Neural cell (in vitro differentiated cells): ENCODE measurements around the gene ARL15. TPM values are rescaled to one million over a fixed set of nuclear protein-coding genes. Genes with fewer than 3 reads are reported as not detected.

ENCODE experiments used
- H2AFZ ChIP-seq: fragments of 200-600, 300-800 bp; sonication (generic), shearing (Covaris generic); 2 replicates; pipeline ENCODE4 v1.6.0; 2014; ENCODE audit warnings: low read depth, mild to moderate bottlenecking, antibody characterized with exemption, low read length, moderate library complexity
- H3F3A ChIP-seq: fragments of 200-600 bp; shearing (Covaris generic); 2 replicates; pipeline ENCODE4 v1.6.1; 2016; ENCODE audit warnings: mild to moderate bottlenecking, moderate library complexity, mixed read lengths, antibody characterized with exemption, low read length; ENCODE audit not compliant: insufficient read depth, poor library complexity, severe bottlenecking
- H3K27ac ChIP-seq: fragments of 200-600, 300-800 bp; sonication (generic), shearing (Covaris generic); 2 replicates; pipeline ENCODE4 v1.5.1; 2014; ENCODE audit warnings: mild to moderate bottlenecking, low read length, moderate library complexity
- H3K27me3 ChIP-seq: fragments of 300-800, 200-600 bp; sonication (generic), shearing (Covaris generic); 2 replicates; pipeline ENCODE4 v1.6.0; 2014; ENCODE audit warnings: mild to moderate bottlenecking, low read depth, low read length, moderate library complexity; ENCODE audit not compliant: insufficient read depth
- H3K36me3 ChIP-seq: fragments of 300-800, 200-600 bp; sonication (generic), shearing (Covaris generic); 2 replicates; pipeline ENCODE4 v1.5.1; 2014; ENCODE audit warnings: mild to moderate bottlenecking, antibody characterized with exemption, low read length, moderate library complexity; ENCODE audit not compliant: insufficient read depth
- H3K4me2 ChIP-seq: fragments of 300-800, 200-600 bp; sonication (generic), shearing (Covaris generic); 2 replicates; pipeline ENCODE4 v1.6.0; 2014; ENCODE audit warnings: mild to moderate bottlenecking, low read length
- H3K4me3 ChIP-seq: fragments of 300-800, 200-600 bp; sonication (generic), shearing (Covaris generic); 2 replicates; pipeline ENCODE4 v1.5.1; 2014; ENCODE audit warnings: mild to moderate bottlenecking, low read length, moderate library complexity
- H3K79me2 ChIP-seq: fragments of 200-600 bp; shearing (Covaris generic); replicated peaks from 2 replicates; pipeline ENCODE4 v1.6.0; 2014; ENCODE audit warnings: mild to moderate bottlenecking, low read length, moderate library complexity; ENCODE audit not compliant: insufficient read depth
- H3K9ac ChIP-seq: fragments of 300-800, 200-600 bp; sonication (generic), shearing (Covaris generic); 2 replicates; pipeline ENCODE4 v1.6.1; 2016; ENCODE audit warnings: mild to moderate bottlenecking, low read length, mixed read lengths
- H3K9me2 ChIP-seq: fragments of 200-600 bp; shearing (Covaris generic); 2 replicates; pipeline ENCODE4 v1.6.1; 2016; ENCODE audit warnings: mild to moderate bottlenecking, low read length, mixed read lengths; ENCODE audit not compliant: insufficient read depth
- H3K9me3 ChIP-seq: fragments of 200-600, 300-800 bp; sonication (generic), shearing (Covaris generic); 2 replicates; pipeline ENCODE4 v1.6.1; 2016; ENCODE audit warnings: mild to moderate bottlenecking, mixed run types, low read length, moderate library complexity, mixed read lengths
- H4K20me1 ChIP-seq: fragments of 200-600 bp; shearing (Covaris generic); 2 replicates; pipeline ENCODE4 v1.6.1; 2016; ENCODE audit warnings: mild to moderate bottlenecking, mixed run types; ENCODE audit not compliant: insufficient read depth
- EP300 ChIP-seq: fragments of 450-650 bp; conservative IDR thresholded peaks from 2 replicates; pipeline ENCODE4 v1.6.1; 2014; ENCODE audit warnings: antibody characterized with exemption, mild to moderate bottlenecking, moderate library complexity; ENCODE audit not compliant: poor library complexity, severe bottlenecking
- EZH2 ChIP-seq: fragments of 200-600, 300-800 bp; shearing (Covaris generic), sonication (generic); IDR thresholded peaks from 2 replicates; pipeline ENCODE4 v1.6.1; 2014; ENCODE audit warnings: antibody characterized with exemption, low read length, borderline replicate concordance, mild to moderate bottlenecking; ENCODE audit not compliant: insufficient read depth, poor library complexity, severe bottlenecking
- MXI1 ChIP-seq: fragments of 450-650 bp; conservative IDR thresholded peaks from 2 replicates; pipeline ENCODE4 v1.6.1; 2014; ENCODE audit warnings: antibody characterized with exemption, mild to moderate bottlenecking; ENCODE audit not compliant: poor library complexity, severe bottlenecking
- POLR2AphosphoS5 ChIP-seq: IDR thresholded peaks from 2 replicates; pipeline ENCODE4 v1.6.1; 2012
- RAD21 ChIP-seq: fragments of 450-650 bp; conservative IDR thresholded peaks from 2 replicates; pipeline ENCODE4 v1.6.1; 2014; ENCODE audit warnings: antibody characterized with exemption, mild to moderate bottlenecking, moderate library complexity
- SMC3 ChIP-seq: fragments of 450-650 bp; conservative IDR thresholded peaks from 2 replicates; pipeline ENCODE4 v1.6.1; 2014; ENCODE audit warnings: antibody characterized with exemption, mild to moderate bottlenecking, moderate library complexity; ENCODE audit not compliant: poor library complexity
- TAF1 ChIP-seq: IDR thresholded peaks from 2 replicates; pipeline ENCODE4 v1.6.1; 2012; ENCODE audit warnings: low read depth
- polyA plus RNA-seq: library from polyadenylated mRNA; depleted of rRNA; stranded (reverse); fragments of >200 nt; gene quantifications from 2 replicates; pipeline ENCODE4 v1.2.3, GENCODE V29; 2014
- TF ChIP-seq, protein P1 (sequence below): IDR thresholded peaks from 2 replicates; pipeline ENCODE4 v1.6.1; 2012; ENCODE audit warnings: borderline replicate concordance
- TF ChIP-seq, protein P2 (sequence below): fragments of 450-650 bp; IDR thresholded peaks from 2 replicates; pipeline ENCODE4 v1.5.1; 2014; ENCODE audit warnings: antibody characterized with exemption, mild to moderate bottlenecking, moderate library complexity; ENCODE audit not compliant: poor library complexity, severe bottlenecking

The ARL15 gene
- polyA plus RNA-seq, 1 donor from 2014 or later = 51.9 TPM

DNA sequence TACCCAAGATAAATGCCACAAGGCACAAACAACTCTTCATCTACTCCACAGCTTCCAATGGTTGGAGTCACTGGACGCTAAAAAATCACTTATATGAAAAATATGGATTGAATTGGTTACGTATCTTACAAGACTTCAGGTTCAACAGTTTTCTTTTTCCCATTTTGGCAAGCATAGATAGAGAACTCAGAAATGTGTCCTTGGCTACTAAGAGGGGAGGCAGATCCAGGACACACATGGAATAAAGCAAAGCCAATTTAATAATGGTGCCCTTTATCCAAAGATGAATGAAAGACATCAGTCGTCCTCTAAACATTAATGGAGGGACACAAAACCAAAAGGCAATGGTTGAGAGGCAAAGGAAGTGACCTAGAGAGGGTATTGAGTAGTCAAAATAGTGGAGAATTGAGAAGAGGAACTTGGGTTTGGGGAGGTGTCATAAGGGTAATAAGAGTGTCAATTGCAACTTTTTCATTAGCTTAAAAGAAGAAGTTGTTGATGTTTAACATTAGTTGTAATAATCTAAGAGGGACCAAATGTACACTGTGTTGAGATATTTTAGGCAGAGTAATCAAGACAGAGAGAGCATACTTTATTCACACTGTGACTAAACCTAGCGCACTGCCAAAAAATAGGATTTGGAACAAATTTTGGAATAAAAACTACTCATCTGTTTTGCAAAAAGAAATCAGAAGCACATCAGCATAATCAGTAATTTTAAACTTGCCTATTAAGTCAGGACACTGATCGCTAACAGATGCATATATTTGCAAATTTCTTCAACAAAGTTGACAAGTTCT, 308.2 kb downstream of the ARL15 start:
- H3K9me2 ChIP-seq = no peaks in the 10 kb centered on the region
- H3K9ac ChIP-seq = no peak overlapping the region
- no peaks in the 10 kb centered on the region for H3F3A ChIP-seq
- H3K27me3 ChIP-seq = no peaks in the 10 kb centered on the region
- H2AFZ ChIP-seq = no peak overlapping the region
- H3K36me3 ChIP-seq = no peaks in the 10 kb centered on the region
- no peaks in the 10 kb centered on the region for H4K20me1 ChIP-seq
- H3K27ac ChIP-seq = no peak overlapping the region
- TF ChIP-seq RAD21 (no peak), TAF1 (no peak), SMC3 (no peak), EP300 (no peak), EZH2 (no peak), POLR2AphosphoS5 (no peak)
- TF ChIP-seq, protein P1, sequence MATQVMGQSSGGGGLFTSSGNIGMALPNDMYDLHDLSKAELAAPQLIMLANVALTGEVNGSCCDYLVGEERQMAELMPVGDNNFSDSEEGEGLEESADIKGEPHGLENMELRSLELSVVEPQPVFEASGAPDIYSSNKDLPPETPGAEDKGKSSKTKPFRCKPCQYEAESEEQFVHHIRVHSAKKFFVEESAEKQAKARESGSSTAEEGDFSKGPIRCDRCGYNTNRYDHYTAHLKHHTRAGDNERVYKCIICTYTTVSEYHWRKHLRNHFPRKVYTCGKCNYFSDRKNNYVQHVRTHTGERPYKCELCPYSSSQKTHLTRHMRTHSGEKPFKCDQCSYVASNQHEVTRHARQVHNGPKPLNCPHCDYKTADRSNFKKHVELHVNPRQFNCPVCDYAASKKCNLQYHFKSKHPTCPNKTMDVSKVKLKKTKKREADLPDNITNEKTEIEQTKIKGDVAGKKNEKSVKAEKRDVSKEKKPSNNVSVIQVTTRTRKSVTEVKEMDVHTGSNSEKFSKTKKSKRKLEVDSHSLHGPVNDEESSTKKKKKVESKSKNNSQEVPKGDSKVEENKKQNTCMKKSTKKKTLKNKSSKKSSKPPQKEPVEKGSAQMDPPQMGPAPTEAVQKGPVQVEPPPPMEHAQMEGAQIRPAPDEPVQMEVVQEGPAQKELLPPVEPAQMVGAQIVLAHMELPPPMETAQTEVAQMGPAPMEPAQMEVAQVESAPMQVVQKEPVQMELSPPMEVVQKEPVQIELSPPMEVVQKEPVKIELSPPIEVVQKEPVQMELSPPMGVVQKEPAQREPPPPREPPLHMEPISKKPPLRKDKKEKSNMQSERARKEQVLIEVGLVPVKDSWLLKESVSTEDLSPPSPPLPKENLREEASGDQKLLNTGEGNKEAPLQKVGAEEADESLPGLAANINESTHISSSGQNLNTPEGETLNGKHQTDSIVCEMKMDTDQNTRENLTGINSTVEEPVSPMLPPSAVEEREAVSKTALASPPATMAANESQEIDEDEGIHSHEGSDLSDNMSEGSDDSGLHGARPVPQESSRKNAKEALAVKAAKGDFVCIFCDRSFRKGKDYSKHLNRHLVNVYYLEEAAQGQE = no peak
- H3K4me3 ChIP-seq = no peak overlapping the region
- H3K4me2 ChIP-seq = no peak overlapping the region
- no peaks in the 10 kb centered on the region for H3K9me3 ChIP-seq
- H3K79me2 ChIP-seq = no peaks in the 10 kb centered on the region

DNA sequence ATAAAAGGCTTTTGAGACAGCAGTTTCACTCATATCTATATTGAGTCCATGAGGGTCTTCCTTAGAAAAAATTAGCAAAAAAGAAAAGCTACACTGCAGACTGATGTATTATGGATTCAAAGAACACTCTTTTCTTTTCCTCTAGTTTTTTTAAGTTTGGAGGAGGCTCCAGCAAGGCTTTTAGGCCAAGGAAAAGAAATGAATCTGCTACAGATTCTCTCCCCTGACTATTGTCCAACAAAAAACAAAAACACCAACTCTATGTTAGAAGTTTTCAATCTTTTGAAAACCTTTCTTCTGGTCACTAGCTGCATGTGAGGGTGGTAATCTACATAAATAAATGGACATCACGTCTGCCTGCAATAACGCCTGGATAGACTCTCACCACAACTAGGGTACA, 310.4 kb downstream of the ARL15 start:
- no peak overlapping the region for H3K4me2 ChIP-seq
- H3K36me3 ChIP-seq = no peaks in the 10 kb centered on the region
- H3K79me2 ChIP-seq = no peaks in the 10 kb centered on the region
- no peak overlapping the region for H3K27ac ChIP-seq
- H3K9ac ChIP-seq = no peak overlapping the region
- no peaks in the 10 kb centered on the region for H4K20me1 ChIP-seq
- H3K9me3 ChIP-seq = no peaks in the 10 kb centered on the region
- no peaks in the 10 kb centered on the region for H3F3A ChIP-seq
- TF ChIP-seq, protein P2, sequence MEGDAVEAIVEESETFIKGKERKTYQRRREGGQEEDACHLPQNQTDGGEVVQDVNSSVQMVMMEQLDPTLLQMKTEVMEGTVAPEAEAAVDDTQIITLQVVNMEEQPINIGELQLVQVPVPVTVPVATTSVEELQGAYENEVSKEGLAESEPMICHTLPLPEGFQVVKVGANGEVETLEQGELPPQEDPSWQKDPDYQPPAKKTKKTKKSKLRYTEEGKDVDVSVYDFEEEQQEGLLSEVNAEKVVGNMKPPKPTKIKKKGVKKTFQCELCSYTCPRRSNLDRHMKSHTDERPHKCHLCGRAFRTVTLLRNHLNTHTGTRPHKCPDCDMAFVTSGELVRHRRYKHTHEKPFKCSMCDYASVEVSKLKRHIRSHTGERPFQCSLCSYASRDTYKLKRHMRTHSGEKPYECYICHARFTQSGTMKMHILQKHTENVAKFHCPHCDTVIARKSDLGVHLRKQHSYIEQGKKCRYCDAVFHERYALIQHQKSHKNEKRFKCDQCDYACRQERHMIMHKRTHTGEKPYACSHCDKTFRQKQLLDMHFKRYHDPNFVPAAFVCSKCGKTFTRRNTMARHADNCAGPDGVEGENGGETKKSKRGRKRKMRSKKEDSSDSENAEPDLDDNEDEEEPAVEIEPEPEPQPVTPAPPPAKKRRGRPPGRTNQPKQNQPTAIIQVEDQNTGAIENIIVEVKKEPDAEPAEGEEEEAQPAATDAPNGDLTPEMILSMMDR = no peak
- TF ChIP-seq RAD21 = no peak
- TF ChIP-seq, protein P1 = no peak
- TF ChIP-seq MXI1 = no peak
- no peak for TF ChIP-seq EZH2
- TF ChIP-seq EP300 = no peak
- no peak for TF ChIP-seq TAF1
- TF ChIP-seq SMC3 = no peak
- H3K27me3 ChIP-seq = no peaks in the 10 kb centered on the region
- no peaks in the 10 kb centered on the region for H3K9me2 ChIP-seq
- no peak overlapping the region for H3K4me3 ChIP-seq
- no peak overlapping the region for H2AFZ ChIP-seq
